Measurements from ENCODE around the gene RASA1.

Gene RASA1

GRCh38 chr5:87313216-87313615 lies 45.5 kb downstream of the RASA1 start:
- Histone ChIP-seq H3K27ac (ENCODE audit: low read length) (no peak overlapping the region), H3K4me3 (ENCODE audit: low read length in 2 of 2) (no peak overlapping the region), H3K36me3 (ENCODE audit: control insufficient read depth in 2 of 2, insufficient read depth in 2 of 2, low read length in 2 of 2) (no peaks in the 10 kb centered on the region), H3K9ac (ENCODE audit: low read length in 2 of 2) (no peak overlapping the region), H3K27me3 (ENCODE audit: control insufficient read depth in 1 of 2, insufficient read depth in 2 of 2, low read length in 2 of 2) (no peaks in the 10 kb centered on the region), H3K9me3 (ENCODE audit: control insufficient read depth in 2 of 2, low read length in 2 of 2) (no peaks in the 10 kb centered on the region), H3K4me1 (ENCODE audit: control insufficient read depth, insufficient read depth, low read length) (no peaks in the 10 kb centered on the region)

- no peak overlapping the region for H3K4me3 ChIP-seq (ENCODE audit: low read length in 2 of 2)
These were observed 51.8 kb downstream of the RASA1 start for GRCh38 chr5:87319469-87319868.

GRCh38 chr5:87321605-87322004 lies 53.9 kb downstream of the RASA1 start:
- Histone ChIP-seq H3K27ac (ENCODE audit: low read length) (no peak overlapping the region), H3K27me3 (ENCODE audit: control insufficient read depth in 1 of 2, insufficient read depth in 2 of 2, low read length in 2 of 2) (no peaks in the 10 kb centered on the region), H3K4me1 (ENCODE audit: control insufficient read depth, insufficient read depth, low read length) (no peaks in the 10 kb centered on the region), H3K4me3 (ENCODE audit: low read length in 2 of 2) (no peak overlapping the region), H3K9ac (ENCODE audit: low read length in 2 of 2) (no peak overlapping the region), H3K9me3 (ENCODE audit: control insufficient read depth in 2 of 2, low read length in 2 of 2) (no peaks in the 10 kb centered on the region), H3K36me3 (ENCODE audit: control insufficient read depth in 2 of 2, insufficient read depth in 2 of 2, low read length in 2 of 2) (peaks cover 0 to 3% of the 10 kb centered on the region in 2 donors)

More at GRCh38 chr5:87319469-87319868, 51.8 kb downstream of the RASA1 start:
- Histone ChIP-seq H3K4me1 (ENCODE audit: control insufficient read depth, insufficient read depth, low read length) (no peaks in the 10 kb centered on the region), H3K27me3 (ENCODE audit: control insufficient read depth in 1 of 2, insufficient read depth in 2 of 2, low read length in 2 of 2) (no peaks in the 10 kb centered on the region), H3K9ac (ENCODE audit: low read length in 2 of 2) (no peak overlapping the region), H3K27ac (ENCODE audit: low read length) (no peak overlapping the region), H3K9me3 (ENCODE audit: control insufficient read depth in 2 of 2, low read length in 2 of 2) (no peaks in the 10 kb centered on the region), H3K36me3 (ENCODE audit: control insufficient read depth in 2 of 2, insufficient read depth in 2 of 2, low read length in 2 of 2) (peaks cover 0 to 3% of the 10 kb centered on the region in 2 donors)

GRCh38 chr5:87322381-87322780 lies 54.7 kb downstream of the RASA1 start:
- peaks cover 0 to 3% of the 10 kb centered on the region in 2 donors for H3K36me3 ChIP-seq (ENCODE audit: control insufficient read depth in 2 of 2, insufficient read depth in 2 of 2, low read length in 2 of 2)
- no peaks in the 10 kb centered on the region for H3K9me3 ChIP-seq (ENCODE audit: control insufficient read depth in 2 of 2, low read length in 2 of 2)

GRCh38 chr5:87327998-87328397 lies 60.3 kb downstream of the RASA1 start:
- H3K27me3 ChIP-seq (ENCODE audit: control insufficient read depth in 1 of 2, insufficient read depth in 2 of 2, low read length in 2 of 2): no peaks in the 10 kb centered on the region
- no peak overlapping the region for H3K27ac ChIP-seq (ENCODE audit: low read length)
- no peaks in the 10 kb centered on the region for H3K36me3 ChIP-seq (ENCODE audit: control insufficient read depth in 2 of 2, insufficient read depth in 2 of 2, low read length in 2 of 2)
- no peak overlapping the region for H3K9ac ChIP-seq (ENCODE audit: low read length in 2 of 2)
- H3K4me3 ChIP-seq (ENCODE audit: low read length in 2 of 2): no peak overlapping the region
- H3K9me3 ChIP-seq (ENCODE audit: control insufficient read depth in 2 of 2, low read length in 2 of 2): no peaks in the 10 kb centered on the region
- H3K4me1 ChIP-seq (ENCODE audit: control insufficient read depth, insufficient read depth, low read length): no peaks in the 10 kb centered on the region

More at GRCh38 chr5:87322381-87322780, 54.7 kb downstream of the RASA1 start:
- no peaks in the 10 kb centered on the region for H3K27me3 ChIP-seq (ENCODE audit: control insufficient read depth in 1 of 2, insufficient read depth in 2 of 2, low read length in 2 of 2)
- no peak overlapping the region for H3K27ac ChIP-seq (ENCODE audit: low read length)
- H3K4me3 ChIP-seq (ENCODE audit: low read length in 2 of 2): no peak overlapping the region
- no peaks in the 10 kb centered on the region for H3K4me1 ChIP-seq (ENCODE audit: control insufficient read depth, insufficient read depth, low read length)
- no peak overlapping the region for H3K9ac ChIP-seq (ENCODE audit: low read length in 2 of 2)

- no peaks in the 10 kb centered on the region for H3K36me3 ChIP-seq (ENCODE audit: control insufficient read depth in 2 of 2, insufficient read depth in 2 of 2, low read length in 2 of 2)
- no peaks in the 10 kb centered on the region for H3K27me3 ChIP-seq (ENCODE audit: control insufficient read depth in 1 of 2, insufficient read depth in 2 of 2, low read length in 2 of 2)
- H3K4me1 ChIP-seq (ENCODE audit: control insufficient read depth, insufficient read depth, low read length): no peaks in the 10 kb centered on the region
- no peak overlapping the region for H3K4me3 ChIP-seq (ENCODE audit: low read length in 2 of 2)
- H3K9ac ChIP-seq (ENCODE audit: low read length in 2 of 2): no peak overlapping the region
- H3K27ac ChIP-seq (ENCODE audit: low read length): no peak overlapping the region
- no peaks in the 10 kb centered on the region for H3K9me3 ChIP-seq (ENCODE audit: control insufficient read depth in 2 of 2, low read length in 2 of 2)
These were observed 61.4 kb downstream of the RASA1 start for GRCh38 chr5:87329114-87329513.

GRCh38 chr5:87339986-87340385 lies 72.3 kb downstream of the RASA1 start:
- H3K27ac ChIP-seq (ENCODE audit: low read length): no peak overlapping the region
- peaks cover 0 to 7% of the 10 kb centered on the region in 2 donors for H3K36me3 ChIP-seq (ENCODE audit: control insufficient read depth in 2 of 2, insufficient read depth in 2 of 2, low read length in 2 of 2)
- no peak overlapping the region for H3K4me3 ChIP-seq (ENCODE audit: low read length in 2 of 2)

GRCh38 chr5:87340716-87341115 lies 73.0 kb downstream of the RASA1 start:
- Histone ChIP-seq H3K27ac (ENCODE audit: low read length) (no peak overlapping the region), H3K27me3 (ENCODE audit: control insufficient read depth in 1 of 2, insufficient read depth in 2 of 2, low read length in 2 of 2) (no peaks in the 10 kb centered on the region), H3K4me3 (ENCODE audit: low read length in 2 of 2) (no peak overlapping the region), H3K9ac (ENCODE audit: low read length in 2 of 2) (no peak overlapping the region), H3K36me3 (ENCODE audit: control insufficient read depth in 2 of 2, insufficient read depth in 2 of 2, low read length in 2 of 2) (peaks cover 0 to 7% of the 10 kb centered on the region in 2 donors), H3K9me3 (ENCODE audit: control insufficient read depth in 2 of 2, low read length in 2 of 2) (no peaks in the 10 kb centered on the region), H3K4me1 (ENCODE audit: control insufficient read depth, insufficient read depth, low read length) (no peaks in the 10 kb centered on the region)

More at GRCh38 chr5:87339986-87340385, 72.3 kb downstream of the RASA1 start:
- Histone ChIP-seq H3K9me3 (ENCODE audit: control insufficient read depth in 2 of 2, low read length in 2 of 2) (no peaks in the 10 kb centered on the region), H3K4me1 (ENCODE audit: control insufficient read depth, insufficient read depth, low read length) (no peaks in the 10 kb centered on the region), H3K27me3 (ENCODE audit: control insufficient read depth in 1 of 2, insufficient read depth in 2 of 2, low read length in 2 of 2) (no peaks in the 10 kb centered on the region), H3K9ac (ENCODE audit: low read length in 2 of 2) (no peak overlapping the region)

- no peak overlapping the region for H3K4me3 ChIP-seq (ENCODE audit: low read length in 2 of 2)
- no peak overlapping the region for H3K27ac ChIP-seq (ENCODE audit: low read length)
- H3K4me1 ChIP-seq (ENCODE audit: control insufficient read depth, insufficient read depth, low read length): no peaks in the 10 kb centered on the region
- H3K9ac ChIP-seq (ENCODE audit: low read length in 2 of 2): no peak overlapping the region
- no peaks in the 10 kb centered on the region for H3K27me3 ChIP-seq (ENCODE audit: control insufficient read depth in 1 of 2, insufficient read depth in 2 of 2, low read length in 2 of 2)
- H3K9me3 ChIP-seq (ENCODE audit: control insufficient read depth in 2 of 2, low read length in 2 of 2): no peaks in the 10 kb centered on the region
- H3K36me3 ChIP-seq (ENCODE audit: control insufficient read depth in 2 of 2, insufficient read depth in 2 of 2, low read length in 2 of 2): peaks cover 0 to 7% of the 10 kb centered on the region in 2 donors
These were observed 79.6 kb downstream of the RASA1 start for GRCh38 chr5:87347272-87347671.

- Histone ChIP-seq H3K4me3 (ENCODE audit: low read length in 2 of 2) (no peak overlapping the region), H3K27ac (ENCODE audit: low read length) (no peak overlapping the region), H3K4me1 (ENCODE audit: control insufficient read depth, insufficient read depth, low read length) (no peaks in the 10 kb centered on the region), H3K9ac (ENCODE audit: low read length in 2 of 2) (no peak overlapping the region), H3K36me3 (ENCODE audit: control insufficient read depth in 2 of 2, insufficient read depth in 2 of 2, low read length in 2 of 2) (peaks cover 0 to 7% of the 10 kb centered on the region in 2 donors), H3K27me3 (ENCODE audit: control insufficient read depth in 1 of 2, insufficient read depth in 2 of 2, low read length in 2 of 2) (no peaks in the 10 kb centered on the region), H3K9me3 (ENCODE audit: control insufficient read depth in 2 of 2, low read length in 2 of 2) (no peaks in the 10 kb centered on the region)
These were observed 80.2 kb downstream of the RASA1 start for GRCh38 chr5:87347841-87348240.

GRCh38 chr5:87354496-87354895 lies 86.8 kb downstream of the RASA1 start:
- Histone ChIP-seq H3K36me3 (ENCODE audit: control insufficient read depth in 2 of 2, insufficient read depth in 2 of 2, low read length in 2 of 2) (peaks cover 6 to 25% of the 10 kb centered on the region in 2 donors), H3K27ac (ENCODE audit: low read length) (no peak overlapping the region), H3K4me1 (ENCODE audit: control insufficient read depth, insufficient read depth, low read length) (no peaks in the 10 kb centered on the region)

More at GRCh38 chr5:87354496-87354895, 86.8 kb downstream of the RASA1 start:
- H3K9ac ChIP-seq (ENCODE audit: low read length in 2 of 2): no peak overlapping the region
- no peaks in the 10 kb centered on the region for H3K27me3 ChIP-seq (ENCODE audit: control insufficient read depth in 1 of 2, insufficient read depth in 2 of 2, low read length in 2 of 2)
- no peaks in the 10 kb centered on the region for H3K9me3 ChIP-seq (ENCODE audit: control insufficient read depth in 2 of 2, low read length in 2 of 2)
- H3K4me3 ChIP-seq (ENCODE audit: low read length in 2 of 2): no peak overlapping the region
